IPS DF 6.9 (cell line): Measurements from ENCODE around the gene NINL.

Experiments
- DNase-seq: peaks from one replicate; pipeline ENCODE4 v3.0.0-alpha.2; 2013; ENCODE audit warnings: low read depth, low spot score
- H3K27ac ChIP-seq: one replicate; pipeline ENCODE4 v1.5.1; 2013; ENCODE audit warnings: low read length, control low read depth
- H3K27me3 ChIP-seq: 2 replicates; pipeline ENCODE4 v1.6.1; 2013; ENCODE audit warnings: mild to moderate bottlenecking, low read length; ENCODE audit not compliant: control insufficient read depth, insufficient read depth
- H3K36me3 ChIP-seq: 2 replicates; pipeline ENCODE4 v1.6.1; 2013; ENCODE audit warnings: low read length; ENCODE audit not compliant: control insufficient read depth, insufficient read depth
- H3K4me1 ChIP-seq: 2 replicates; pipeline ENCODE4 v1.6.1; 2013; ENCODE audit warnings: low read length; ENCODE audit not compliant: control insufficient read depth, insufficient read depth
- H3K4me3 ChIP-seq: 2 replicates; pipeline ENCODE4 v1.5.1; 2013; ENCODE audit warnings: mild to moderate bottlenecking, low read length
- H3K9me3 ChIP-seq: 2 replicates; pipeline ENCODE4 v1.6.1; 2013; ENCODE audit warnings: low read length, inconsistent platforms; ENCODE audit not compliant: control insufficient read depth, insufficient read depth
- WGBS: extraction: QIAGEN DNeasy Blood & Tissue Kit; methylation state at CpG from one replicate; pipeline ENCODE4 v1.1.7; 2013; ENCODE audit warnings: mixed read lengths, missing lambda C conversion rate; ENCODE audit not compliant: insufficient read length, insufficient coverage; 5-methylcytosine and 5-hydroxymethylcytosine counted together

NINL gene

DNA sequence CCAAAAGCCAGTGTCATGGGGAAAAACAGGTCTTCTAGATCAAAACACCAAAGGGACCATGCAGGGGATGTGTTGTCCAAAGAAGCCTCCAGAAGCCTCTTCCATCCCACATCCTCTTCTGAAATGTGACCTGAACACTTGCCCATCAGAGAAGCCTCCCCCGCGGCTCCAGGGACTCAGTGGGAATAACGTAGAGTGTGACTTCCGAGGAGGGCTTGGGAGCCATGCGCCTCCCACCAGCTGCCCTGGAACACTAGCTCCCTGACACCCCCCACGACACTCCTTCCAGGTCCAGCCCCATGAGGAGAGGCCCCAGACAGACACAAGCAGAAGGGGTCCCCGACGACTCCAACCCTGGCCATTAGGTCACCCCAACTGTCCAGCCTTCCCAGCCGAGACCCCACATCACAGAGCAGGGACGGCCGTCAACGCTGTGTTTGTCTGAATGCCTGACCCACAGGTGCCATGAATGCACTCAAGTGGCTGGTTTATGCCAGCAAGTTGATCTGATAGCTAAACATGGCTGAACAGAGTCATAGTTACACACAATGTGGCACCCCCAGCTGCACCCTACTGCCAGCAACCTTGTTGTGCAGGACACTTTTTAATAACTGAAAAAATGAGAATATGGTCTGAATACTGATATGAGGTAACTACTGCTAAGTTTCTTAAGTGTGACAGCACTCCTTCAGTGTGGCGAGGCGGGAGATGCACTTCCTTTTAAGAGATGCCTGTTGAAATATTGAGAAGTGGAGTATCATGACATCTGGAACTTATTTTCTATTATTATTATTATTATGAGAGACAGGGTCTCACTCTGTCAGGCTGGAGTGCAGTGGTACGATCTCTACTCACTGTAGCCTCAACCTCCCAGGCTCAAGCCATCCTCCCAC, 119.8 kb downstream of the NINL start:
- no CpG with 5 or more reads among the region's 15 CpGs for WGBS
- H3K27ac ChIP-seq: no peak overlapping the region
- no peak for DNase-seq

DNA sequence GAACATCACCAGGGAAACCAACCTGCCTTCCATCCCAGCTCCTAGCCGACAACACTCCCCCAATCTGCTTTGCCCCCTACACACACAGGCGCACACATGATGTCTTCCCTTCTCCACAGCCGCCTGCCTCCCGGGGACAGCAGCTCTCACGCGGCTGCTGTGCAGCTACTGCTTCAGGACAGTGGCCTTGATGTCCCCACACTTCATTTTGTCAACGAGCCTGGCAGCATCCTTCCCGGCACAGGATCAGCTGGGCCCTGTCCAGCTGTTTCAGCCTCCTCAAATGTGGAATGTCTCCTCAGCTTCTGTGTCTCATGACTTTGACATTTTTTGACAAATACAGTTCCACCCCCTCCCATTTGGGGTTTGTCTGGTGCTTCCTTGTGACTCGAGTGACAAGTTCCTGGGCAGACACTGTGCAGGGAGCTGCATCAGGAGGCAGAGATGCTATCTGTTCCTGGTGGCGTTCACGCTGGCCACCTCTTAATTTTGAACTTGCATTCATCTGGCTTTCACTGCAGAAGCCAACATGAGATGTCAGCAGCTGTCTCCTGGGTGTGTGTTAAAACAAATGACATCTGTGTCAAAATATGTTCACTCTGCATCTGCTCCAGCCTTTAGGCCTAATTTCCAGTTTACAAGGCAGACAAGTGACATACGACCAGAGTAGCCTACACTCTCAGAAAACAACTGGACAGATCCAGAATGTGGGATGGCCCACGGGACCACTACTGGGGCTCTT, 120.7 kb downstream of the NINL start:
- no peak for DNase-seq
- H3K9me3 ChIP-seq: no peaks in the 10 kb centered on the region
- no peak overlapping the region for H3K27ac ChIP-seq
- H3K27me3 ChIP-seq: no peaks in the 10 kb centered on the region
- H3K4me1 ChIP-seq: no peaks in the 10 kb centered on the region
- peaks cover 41% of the 10 kb centered on the region for H3K36me3 ChIP-seq
- WGBS: no CpG with 5 or more reads among the region's 13 CpGs
- H3K4me3 ChIP-seq: no peak overlapping the region

More for the DNA sequence above, 119.8 kb downstream of the NINL start:
- Histone ChIP-seq H3K36me3 (peaks cover 38% of the 10 kb centered on the region), H3K4me3 (no peak overlapping the region), H3K9me3 (no peaks in the 10 kb centered on the region), H3K27me3 (no peaks in the 10 kb centered on the region), H3K4me1 (no peaks in the 10 kb centered on the region)

DNA sequence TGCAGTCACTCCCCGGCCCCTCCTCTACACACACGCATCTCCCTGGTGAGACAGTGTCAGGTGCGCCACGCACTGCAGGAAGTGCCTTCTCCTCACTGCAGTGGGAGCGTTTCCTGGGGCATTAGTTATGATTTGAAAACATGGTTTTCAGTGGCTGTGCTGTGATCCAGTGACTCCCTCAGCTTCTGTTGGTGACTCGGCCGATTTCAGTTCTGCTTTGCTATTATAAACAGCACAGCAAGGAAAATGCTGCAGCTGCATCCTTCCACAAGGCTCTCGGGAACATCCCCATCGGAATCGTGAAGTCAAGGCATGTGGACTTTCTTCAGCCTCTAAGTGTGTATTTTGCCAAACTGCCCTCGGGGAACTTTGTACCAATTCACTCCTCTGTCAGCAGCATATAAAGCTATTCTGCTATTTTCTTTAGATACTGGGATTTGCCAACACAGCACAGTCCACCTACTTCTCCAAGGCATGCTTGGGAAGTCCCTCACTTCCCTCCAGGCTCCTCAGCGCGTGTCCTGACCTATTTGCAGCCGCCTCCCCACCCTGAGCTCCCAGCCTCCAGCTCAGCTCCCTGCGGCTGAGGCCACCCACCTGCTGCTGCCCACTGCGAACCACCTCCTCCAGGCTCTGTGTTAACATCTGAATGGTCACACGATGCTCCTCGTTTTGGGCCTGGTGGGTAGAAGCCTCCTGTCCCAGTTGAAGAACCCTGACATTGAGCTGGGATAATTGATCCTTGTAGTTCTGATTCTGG, 123.4 kb downstream of the NINL start:
- peaks cover 24% of the 10 kb centered on the region for H3K36me3 ChIP-seq
- H3K4me1 ChIP-seq: no peaks in the 10 kb centered on the region
- WGBS: no CpG with 5 or more reads among the region's 18 CpGs
- H3K27me3 ChIP-seq: no peaks in the 10 kb centered on the region
- DNase-seq: no peak
- H3K4me3 ChIP-seq: no peak overlapping the region
- no peak overlapping the region for H3K27ac ChIP-seq
- H3K9me3 ChIP-seq: no peaks in the 10 kb centered on the region

DNA sequence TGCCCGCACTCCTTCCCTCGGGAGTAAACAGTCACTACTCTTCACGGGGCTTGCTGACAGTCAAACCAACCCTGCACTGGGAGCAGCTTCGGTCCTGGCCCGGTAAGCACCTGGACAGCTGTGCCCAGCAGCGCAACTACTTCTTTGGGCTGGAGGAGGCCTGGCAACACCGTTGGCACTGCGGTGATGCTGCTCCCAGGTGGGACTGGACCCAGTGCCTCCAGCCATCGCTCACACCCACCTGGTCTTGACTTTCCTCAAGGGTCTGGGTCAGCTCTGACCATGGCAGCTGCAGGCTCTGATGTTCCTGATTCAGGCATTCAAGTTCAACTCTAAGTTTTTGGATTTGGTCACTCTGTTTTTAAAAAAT, 124.1 kb downstream of the NINL start:
- no peak for DNase-seq
- no CpG with 5 or more reads among the region's 9 CpGs for WGBS
- Histone ChIP-seq H3K9me3 (no peaks in the 10 kb centered on the region), H3K27me3 (no peaks in the 10 kb centered on the region), H3K36me3 (peaks cover 24% of the 10 kb centered on the region), H3K4me3 (no peak overlapping the region), H3K4me1 (no peaks in the 10 kb centered on the region), H3K27ac (no peak overlapping the region)

DNA sequence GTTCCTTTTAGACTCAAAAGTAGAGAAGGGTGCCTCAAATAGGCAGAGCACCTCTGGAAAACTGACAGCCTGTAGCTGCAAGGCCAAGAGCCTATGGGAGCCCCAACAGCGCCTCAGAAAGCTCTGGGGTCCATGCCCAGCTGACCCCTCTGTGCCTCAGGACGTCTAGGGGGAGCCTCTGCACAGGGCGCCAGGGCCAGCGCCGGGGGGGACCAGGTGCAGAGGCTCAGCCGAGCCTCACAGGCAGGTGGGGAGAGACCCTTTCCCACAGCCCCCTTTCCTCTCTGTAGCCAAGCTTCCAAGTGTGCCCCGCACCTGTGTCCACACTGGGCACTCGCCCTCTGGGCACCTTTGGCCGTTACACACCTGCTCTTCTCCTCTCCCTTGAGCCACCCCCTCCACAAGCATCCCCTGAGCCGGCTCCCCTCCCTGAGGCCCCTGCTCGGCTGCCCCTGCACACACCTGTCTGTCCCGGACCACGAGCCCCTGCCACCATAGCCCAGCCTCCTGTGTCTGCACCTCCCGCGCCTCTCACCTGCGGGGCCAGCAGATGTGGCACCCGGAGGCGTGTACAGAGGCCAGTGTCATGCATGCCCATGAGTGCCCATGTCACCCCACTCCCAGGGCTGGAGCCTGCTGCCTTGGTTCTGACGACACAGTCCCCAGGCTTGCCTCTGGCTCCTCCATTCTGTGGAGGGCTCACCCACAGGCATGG, 124.6 kb downstream of the NINL start:
- Histone ChIP-seq H3K9me3 (no peaks in the 10 kb centered on the region), H3K4me3 (no peak overlapping the region), H3K36me3 (peaks cover 24% of the 10 kb centered on the region), H3K27ac (no peak overlapping the region), H3K27me3 (no peaks in the 10 kb centered on the region), H3K4me1 (no peaks in the 10 kb centered on the region)
- no CpG with 5 or more reads among the region's 19 CpGs for WGBS
- DNase-seq: no peak

DNA sequence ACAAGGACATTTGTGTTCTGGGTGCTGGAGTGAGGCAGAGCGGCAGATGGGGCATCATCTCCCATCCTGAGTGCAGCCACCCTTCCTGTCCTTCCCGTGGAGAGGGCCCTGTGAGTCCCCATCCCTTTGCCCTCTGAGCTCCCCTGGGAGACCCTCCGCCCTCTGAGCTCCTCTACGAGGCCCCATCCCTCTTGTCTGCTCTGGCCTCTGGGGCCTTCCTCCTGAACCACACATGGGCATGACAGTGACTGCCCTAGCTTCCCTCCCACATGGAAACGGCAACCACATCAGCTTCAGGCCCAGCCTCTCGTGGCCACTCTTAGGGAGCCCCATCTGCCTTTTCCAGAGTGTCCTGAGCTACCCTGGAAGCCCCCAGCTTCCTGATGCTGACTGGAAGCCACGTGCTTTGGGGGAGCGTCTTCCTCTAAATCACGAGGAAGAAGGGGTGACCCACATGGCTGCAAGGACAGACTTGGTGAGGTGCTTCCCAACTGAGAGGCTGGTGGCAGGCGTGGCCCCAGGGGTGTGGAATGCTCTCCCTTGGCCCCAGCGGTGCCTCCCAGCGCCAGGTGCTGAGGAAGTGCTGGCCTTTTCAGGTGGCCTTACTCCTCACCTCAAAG, 125.3 kb downstream of the NINL start:
- WGBS: no CpG with 5 or more reads among the region's 12 CpGs
- no peak overlapping the region for H3K4me3 ChIP-seq
- no peak overlapping the region for H3K27ac ChIP-seq
- no peaks in the 10 kb centered on the region for H3K27me3 ChIP-seq
- H3K36me3 ChIP-seq: peaks cover 29% of the 10 kb centered on the region
- no peak for DNase-seq
- no peaks in the 10 kb centered on the region for H3K4me1 ChIP-seq
- no peaks in the 10 kb centered on the region for H3K9me3 ChIP-seq

DNA sequence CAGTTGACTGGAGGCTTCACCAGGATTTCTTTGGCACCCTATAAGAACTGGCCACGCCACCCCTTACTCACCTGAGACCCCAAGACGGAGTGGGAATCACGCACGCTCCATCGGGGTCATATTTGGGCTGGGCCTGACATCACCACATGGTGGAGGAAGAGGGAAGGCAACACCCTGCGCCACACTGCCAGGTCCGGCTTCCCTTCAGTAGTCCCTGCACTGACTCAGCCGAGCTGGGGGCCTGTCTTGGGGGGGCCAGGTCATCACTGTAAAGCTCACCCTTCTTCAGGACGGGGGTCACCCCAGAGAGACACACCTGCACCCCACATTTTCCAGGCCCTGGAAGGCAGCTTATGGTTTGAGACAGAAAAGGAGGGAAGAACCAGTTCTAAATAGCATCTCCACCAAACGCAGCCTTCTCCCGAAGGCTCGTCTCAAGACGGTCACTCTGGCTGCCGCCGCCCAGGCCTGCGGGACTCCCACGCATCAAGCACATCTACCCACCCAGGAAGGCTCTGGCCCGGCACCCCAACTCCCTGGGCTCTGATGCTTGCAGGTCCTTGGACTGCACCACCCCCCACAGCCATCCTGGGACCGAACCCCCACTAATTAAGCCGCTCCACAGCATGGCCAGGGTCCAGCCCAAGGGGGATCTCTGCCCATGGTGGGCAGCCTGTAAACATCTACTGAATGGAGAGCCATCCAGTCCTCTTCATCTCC, 126.1 kb downstream of the NINL start:
- no CpG with 5 or more reads among the region's 20 CpGs for WGBS
- peaks cover 25% of the 10 kb centered on the region for H3K36me3 ChIP-seq

DNA sequence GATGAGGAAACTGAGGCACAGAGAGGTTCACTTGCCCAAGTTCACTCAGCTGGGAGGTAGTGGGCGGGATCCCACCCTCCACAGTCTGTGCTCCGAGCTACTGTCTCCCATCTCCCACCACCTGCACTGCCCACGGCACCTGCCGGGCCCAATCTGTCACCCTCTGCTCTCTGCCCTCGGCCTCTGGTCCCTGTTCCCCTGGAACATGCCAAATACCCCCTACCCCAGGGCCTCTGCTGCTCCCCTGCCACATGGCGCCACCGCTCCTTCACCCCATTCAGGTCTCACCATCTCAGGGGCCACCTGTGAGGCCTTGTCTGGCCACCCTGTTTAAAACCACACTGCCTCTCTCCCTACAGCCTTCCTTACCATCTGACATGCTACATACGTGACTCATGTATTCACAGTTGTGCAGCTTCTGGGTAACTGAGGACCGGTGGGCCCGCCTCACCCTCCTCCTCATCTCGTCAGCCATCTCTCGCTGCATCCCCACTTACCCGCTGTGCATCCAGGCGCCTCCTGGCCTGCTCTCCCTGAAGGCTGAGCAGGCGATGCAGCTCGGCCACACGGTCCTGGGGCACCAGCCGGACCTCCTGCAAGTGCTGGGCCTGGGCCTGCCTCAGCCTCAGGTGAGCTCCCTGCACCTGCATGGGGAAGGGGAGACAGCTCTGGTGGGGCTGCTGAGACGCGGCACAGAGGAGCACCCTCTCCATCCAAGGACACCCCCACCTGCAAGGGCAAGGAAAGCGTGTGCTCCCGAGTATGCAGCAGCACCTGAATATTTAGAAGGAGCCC, 127.2 kb downstream of the NINL start:
- Histone ChIP-seq H3K4me1 (no peaks in the 10 kb centered on the region), H3K36me3 (peaks cover 22% of the 10 kb centered on the region), H3K4me3 (no peak overlapping the region), H3K27ac (no peak overlapping the region), H3K27me3 (no peaks in the 10 kb centered on the region), H3K9me3 (no peaks in the 10 kb centered on the region)
- WGBS: no CpG with 5 or more reads among the region's 22 CpGs
- no peak for DNase-seq

More for the DNA sequence above, 126.1 kb downstream of the NINL start:
- Histone ChIP-seq H3K4me1 (no peaks in the 10 kb centered on the region), H3K27ac (no peak overlapping the region), H3K4me3 (no peak overlapping the region), H3K27me3 (no peaks in the 10 kb centered on the region), H3K9me3 (no peaks in the 10 kb centered on the region)
- no peak for DNase-seq
